Effector CD4-positive, alpha-beta T cell (primary cell): Measurements from ENCODE around the gene RPS15.

Experiments used
- DNase-seq: peaks from one replicate; pipeline ENCODE4 v3.0.0-alpha.2; 2020

RPS15 gene

GRCh38 chr19:1453525-1454364 is 15.5 kb downstream of the RPS15 start:
- no peak for DNase-seq

GRCh38 chr19:1455002-1455335 is 16.8 kb downstream of the RPS15 start:
- DNase-seq = no peak

- DNase-seq = peak; percentile 30
These were observed 17.3 kb downstream of the RPS15 start for GRCh38 chr19:1455336-1456120.

- DNase-seq = no peak
These were observed 18.1 kb downstream of the RPS15 start for GRCh38 chr19:1456121-1456900.

GRCh38 chr19:1457031-1457739 is 19.0 kb downstream of the RPS15 start:
- DNase-seq = no peak

- no peak for DNase-seq
These were observed 19.7 kb downstream of the RPS15 start for GRCh38 chr19:1457892-1458291.

GRCh38 chr19:1459479-1459878 is 21.3 kb downstream of the RPS15 start:
- no peak for DNase-seq

- no peak for DNase-seq
These were observed 22.1 kb downstream of the RPS15 start for GRCh38 chr19:1460033-1460995.

- no peak for DNase-seq
These were observed 23.7 kb downstream of the RPS15 start for GRCh38 chr19:1461862-1462261.

- DNase-seq = no peak
These were observed 27.2 kb downstream of the RPS15 start for GRCh38 chr19:1465191-1466016.

GRCh38 chr19:1466018-1466460 is 27.8 kb downstream of the RPS15 start:
- DNase-seq = no peak

GRCh38 chr19:1466461-1467214 is 28.4 kb downstream of the RPS15 start:
- no peak for DNase-seq

- DNase-seq = no peak
These were observed 29.0 kb downstream of the RPS15 start for GRCh38 chr19:1467215-1467489.

GRCh38 chr19:1467490-1468273 is 29.5 kb downstream of the RPS15 start:
- DNase-seq = no peak

- DNase-seq = no peak
These were observed 30.2 kb downstream of the RPS15 start for GRCh38 chr19:1468274-1468820.

- no peak for DNase-seq
These were observed 30.6 kb downstream of the RPS15 start for GRCh38 chr19:1468821-1469254.

GRCh38 chr19:1469255-1470054 is 31.3 kb downstream of the RPS15 start:
- DNase-seq = no peak

- no peak for DNase-seq
These were observed 31.8 kb downstream of the RPS15 start for GRCh38 chr19:1470055-1470304.
